ENCODE data around the gene CACNA1C.

The CACNA1C gene

GRCh38 chr12:2560356-2560755 lies 507.6 kb downstream of the CACNA1C start:
- in situ Hi-C loops (cut with MboI; ENCODE audit: low sequenced_read_pairs): no loop called here

DNA sequence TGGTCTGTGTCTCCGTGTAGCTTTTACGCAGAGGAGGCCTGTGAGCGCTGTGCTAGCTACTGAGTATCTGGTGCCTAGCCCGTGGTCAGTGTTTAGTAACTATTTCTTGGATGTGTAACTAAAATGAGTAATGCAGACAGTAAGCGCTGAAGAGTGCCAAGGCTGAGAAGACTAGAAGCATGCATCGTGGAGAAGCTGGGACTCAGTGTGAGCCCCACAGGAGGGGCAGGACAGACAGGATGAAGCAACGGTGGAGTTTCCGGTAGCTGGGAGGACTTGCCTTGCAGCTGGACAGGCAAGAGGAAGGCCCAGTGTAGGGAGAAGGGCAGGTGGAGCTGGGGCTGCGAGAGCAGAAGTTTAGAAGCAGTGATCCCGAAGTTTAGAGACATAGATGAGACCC lies 508.6 kb downstream of the CACNA1C start:
- in situ Hi-C loops (cut with MboI; ENCODE audit: low sequenced_read_pairs): no loop called here

DNA sequence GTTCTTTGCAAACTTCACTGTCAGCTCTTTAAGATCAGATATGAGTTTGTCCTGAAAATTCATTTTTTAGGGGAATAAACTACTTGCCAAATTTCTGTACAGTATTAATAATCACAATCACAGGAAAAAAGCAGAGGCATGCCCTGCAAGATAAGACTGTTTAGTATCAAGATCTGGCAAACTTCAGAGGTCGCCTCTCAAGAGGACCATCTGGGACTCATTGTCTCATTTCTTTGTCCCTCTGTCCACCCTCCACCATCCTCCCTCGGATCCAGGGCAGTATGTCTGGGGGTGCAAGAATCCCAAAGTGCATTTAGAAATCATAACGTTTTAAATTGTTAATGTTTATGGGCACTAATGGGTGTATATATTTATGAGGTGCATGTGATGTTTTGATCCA lies 509.6 kb downstream of the CACNA1C start:
- in situ Hi-C loops (cut with MboI; ENCODE audit: low sequenced_read_pairs): no loop called here

DNA sequence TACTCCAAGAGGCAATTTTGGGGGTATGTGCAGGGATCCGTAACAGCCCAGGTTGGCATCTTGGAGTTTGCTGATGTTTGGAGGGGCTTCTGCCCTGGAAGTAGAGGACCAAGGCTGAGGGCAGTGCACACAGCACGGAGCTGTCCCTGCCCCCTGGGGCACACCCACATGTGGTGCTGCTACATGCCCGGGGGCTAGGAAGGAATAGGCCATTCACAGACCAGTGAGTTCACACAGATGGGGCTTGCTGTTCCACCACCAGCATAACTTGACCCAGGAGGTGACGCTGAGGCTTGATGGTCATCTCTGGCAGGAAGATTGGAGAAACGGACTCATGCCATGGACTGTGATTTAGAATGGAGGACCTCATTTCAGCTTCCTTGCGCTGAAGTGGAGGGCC lies 510.9 kb downstream of the CACNA1C start:
- in situ Hi-C loops (cut with MboI; ENCODE audit: low sequenced_read_pairs): no loop called here

DNA sequence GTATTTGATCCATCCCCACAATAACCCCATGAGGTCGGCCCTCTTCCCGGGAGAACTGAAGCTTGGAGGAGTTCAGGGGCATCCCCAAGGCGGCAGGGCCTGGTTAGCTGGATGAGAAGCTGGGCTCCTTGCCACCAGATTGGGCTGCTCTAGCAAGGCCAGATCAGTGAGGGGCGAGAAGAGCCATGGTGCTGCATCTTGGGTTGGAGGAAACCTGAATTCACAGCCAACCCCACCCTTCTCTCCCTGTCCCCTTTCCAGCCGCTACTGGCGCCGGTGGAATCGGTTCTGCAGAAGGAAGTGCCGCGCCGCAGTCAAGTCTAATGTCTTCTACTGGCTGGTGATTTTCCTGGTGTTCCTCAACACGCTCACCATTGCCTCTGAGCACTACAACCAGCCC lies 513.4 kb downstream of the CACNA1C start:
- in situ Hi-C loops (cut with MboI; ENCODE audit: low sequenced_read_pairs): no loop called here

DNA sequence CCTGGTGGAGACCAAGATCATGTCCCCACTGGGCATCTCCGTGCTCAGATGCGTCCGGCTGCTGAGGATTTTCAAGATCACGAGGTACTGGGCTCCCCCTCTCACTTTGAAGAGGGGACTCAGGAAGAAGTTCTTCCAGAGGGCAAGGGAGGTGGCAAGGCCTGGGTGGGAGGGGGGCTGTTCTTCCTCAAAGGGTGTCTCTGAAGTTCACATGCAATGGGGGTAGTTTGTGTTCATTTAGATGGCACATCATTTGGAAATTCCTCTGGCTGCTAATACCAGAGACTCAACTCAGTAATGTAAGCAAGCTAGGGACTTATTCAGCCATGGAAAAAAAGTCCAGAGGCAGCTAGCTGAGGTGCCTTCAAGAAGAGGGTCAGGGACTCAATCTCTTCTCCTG lies 514.9 kb downstream of the CACNA1C start:
- in situ Hi-C loops (cut with MboI; ENCODE audit: low sequenced_read_pairs): no loop called here

GRCh38 chr12:2570562-2570961 lies 517.8 kb downstream of the CACNA1C start:
- in situ Hi-C loops (cut with MboI; ENCODE audit: low sequenced_read_pairs): no loop called here

- in situ Hi-C loops (cut with MboI; ENCODE audit: low sequenced_read_pairs): no loop called here
Measured at GRCh38 chr12:2574355-2574935, 521.7 kb downstream of the CACNA1C start.

- in situ Hi-C loops (cut with MboI; ENCODE audit: low sequenced_read_pairs): no loop called here
Measured at GRCh38 chr12:2575245-2575644, 522.5 kb downstream of the CACNA1C start.

GRCh38 chr12:2578211-2578610 lies 525.4 kb downstream of the CACNA1C start:
- in situ Hi-C loops (cut with MboI; ENCODE audit: low sequenced_read_pairs): no loop called here

DNA sequence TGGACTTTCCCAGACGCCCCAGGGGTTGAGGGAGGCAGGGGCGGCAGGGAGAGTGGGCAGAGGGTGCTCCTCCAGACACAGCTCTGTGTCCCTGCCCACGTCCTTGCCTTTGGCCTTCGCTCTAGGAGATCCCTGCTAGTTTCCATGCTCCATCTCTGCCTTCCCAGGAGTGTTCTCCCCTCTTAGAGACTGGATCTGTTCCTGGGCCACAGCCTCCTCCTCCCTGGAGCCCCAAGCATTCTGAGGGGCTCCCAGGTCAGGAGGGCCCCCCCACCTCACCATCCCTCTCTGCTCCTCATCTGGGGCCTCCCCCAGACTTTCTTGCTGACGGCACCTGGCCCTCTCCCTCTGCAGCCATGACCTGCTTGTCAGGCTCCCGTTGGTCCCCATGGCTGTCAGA lies 526.0 kb downstream of the CACNA1C start:
- in situ Hi-C loops (cut with MboI; ENCODE audit: low sequenced_read_pairs): no loop called here

DNA sequence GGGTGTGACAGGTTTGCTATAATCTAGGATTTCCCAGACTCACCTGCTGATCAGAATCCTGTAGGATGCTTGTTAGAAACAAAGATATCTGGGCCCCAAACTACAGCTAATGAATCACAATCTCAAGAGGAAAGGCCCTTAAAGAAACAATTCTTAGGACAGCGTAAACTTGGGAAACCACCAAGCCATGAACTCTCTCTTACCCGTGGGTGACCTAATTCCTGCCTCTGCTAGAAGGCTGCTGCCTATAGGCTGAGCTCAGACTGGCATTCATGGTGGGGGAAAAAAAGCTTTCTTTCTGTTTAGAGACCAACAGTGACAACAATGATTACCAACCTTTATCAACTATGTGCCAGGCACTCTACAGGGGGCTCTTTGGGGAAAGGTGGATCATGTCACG lies 528.0 kb downstream of the CACNA1C start:
- in situ Hi-C loops (cut with MboI; ENCODE audit: low sequenced_read_pairs): no loop called here

GRCh38 chr12:2581293-2582045 lies 528.7 kb downstream of the CACNA1C start:
- in situ Hi-C loops (cut with MboI; ENCODE audit: low sequenced_read_pairs): no loop called here

- in situ Hi-C loops (cut with MboI; ENCODE audit: low sequenced_read_pairs): no loop called here
Measured at GRCh38 chr12:2582631-2583030, 529.8 kb downstream of the CACNA1C start.

DNA sequence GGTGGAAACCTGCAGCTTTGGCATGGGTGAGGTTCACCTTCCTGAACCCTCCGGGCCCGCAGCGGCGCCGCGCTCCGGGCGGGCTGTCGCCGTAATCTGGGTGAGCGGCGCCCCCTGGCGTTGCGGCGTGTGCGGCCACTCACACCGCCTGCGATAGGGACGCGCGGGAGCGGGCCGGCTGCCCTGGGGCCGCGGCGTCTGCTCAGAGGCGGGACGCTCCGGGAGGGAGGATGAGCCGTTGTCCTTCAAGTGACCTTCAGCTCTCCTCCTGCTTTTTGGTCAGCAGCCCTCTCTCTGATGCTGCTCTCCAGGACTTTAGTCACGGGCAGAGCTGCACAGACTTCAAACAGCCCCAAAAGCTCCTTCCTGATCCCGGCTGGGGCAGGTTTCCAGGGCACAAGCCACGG lies 530.3 kb downstream of the CACNA1C start:
- in situ Hi-C loops (cut with MboI; ENCODE audit: low sequenced_read_pairs): no loop called here

DNA sequence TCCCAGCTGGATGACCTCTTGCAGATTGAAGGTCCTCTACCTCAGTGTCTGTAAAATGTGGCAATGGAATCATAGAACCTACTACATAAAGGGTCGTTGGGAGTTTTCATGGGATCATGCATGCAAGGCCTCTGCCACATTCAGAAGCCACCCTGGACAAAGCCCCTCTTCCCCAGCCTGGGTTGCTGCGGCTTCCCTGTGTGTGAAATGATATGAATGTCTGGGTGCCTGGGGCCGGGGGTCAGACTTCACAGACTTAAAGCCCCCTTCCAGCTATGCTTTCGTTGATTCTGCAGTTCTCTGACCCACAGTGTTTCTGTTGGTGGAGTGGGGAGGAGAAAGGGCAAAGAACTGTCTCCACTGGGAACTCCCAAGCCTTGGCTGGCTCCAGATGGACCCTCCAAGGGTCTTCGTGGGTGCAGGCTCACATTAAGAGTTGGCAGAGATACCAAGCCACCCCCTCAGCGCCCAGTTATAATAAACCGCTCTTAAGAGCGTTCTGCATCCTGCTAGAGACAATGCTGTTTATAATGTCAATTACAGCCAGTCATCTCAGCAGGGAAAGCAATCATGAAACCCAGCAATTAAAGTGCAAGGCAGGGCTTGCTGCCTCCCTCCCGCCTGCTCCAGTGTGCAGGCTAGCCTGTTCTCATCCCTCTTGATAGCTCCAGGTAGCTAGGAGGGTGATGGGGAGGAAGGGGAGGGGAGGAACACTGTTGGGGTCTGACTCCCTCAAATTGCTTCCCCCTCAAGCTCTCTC lies 531.0 kb downstream of the CACNA1C start:
- in situ Hi-C loops (cut with MboI; ENCODE audit: low sequenced_read_pairs): no loop called here

DNA sequence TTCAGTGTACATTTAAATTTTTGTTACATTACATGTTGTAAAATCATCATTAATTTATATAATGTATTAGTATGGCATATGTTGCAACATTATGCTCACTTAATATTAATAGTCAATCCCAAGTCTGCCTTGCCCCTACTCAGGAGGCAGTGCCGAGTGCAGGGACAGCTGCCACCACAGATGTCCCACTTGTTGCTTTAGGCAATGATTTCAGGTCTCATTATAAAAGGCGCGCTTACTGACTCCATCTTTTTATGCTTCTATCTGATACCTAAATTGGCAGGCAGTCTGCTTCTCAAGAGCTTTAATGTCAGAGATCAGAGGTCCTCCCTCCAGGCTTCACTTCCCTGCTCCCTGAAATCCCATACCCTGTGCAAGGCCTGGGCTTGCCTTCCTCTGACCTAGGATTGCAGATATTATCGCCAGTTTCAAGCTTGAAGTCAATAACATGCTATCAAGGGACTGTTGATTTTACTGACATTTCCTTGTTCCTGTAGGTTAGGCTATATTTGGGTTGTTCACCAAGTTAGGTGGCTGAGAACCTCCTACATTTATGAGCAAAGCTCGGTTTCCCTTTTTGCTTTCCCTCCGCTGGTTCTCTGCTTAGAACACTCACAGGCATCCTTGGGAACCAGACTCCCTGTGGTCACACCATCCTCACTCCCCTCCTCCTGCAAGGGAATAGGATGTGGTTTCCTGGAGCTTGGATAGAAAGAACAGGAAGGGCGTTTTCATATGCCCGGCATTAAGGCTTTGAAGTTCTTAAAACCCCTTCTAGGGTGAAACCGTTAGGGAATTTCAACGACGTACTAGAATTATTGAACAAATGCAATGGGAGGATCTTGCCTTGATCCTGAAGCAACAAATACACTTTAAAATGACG lies 533.6 kb downstream of the CACNA1C start:
- in situ Hi-C loops (cut with MboI; ENCODE audit: low sequenced_read_pairs): no loop called here

GRCh38 chr12:2588345-2588744 lies 535.6 kb downstream of the CACNA1C start:
- in situ Hi-C loops (cut with MboI; ENCODE audit: low sequenced_read_pairs): no loop called here

DNA sequence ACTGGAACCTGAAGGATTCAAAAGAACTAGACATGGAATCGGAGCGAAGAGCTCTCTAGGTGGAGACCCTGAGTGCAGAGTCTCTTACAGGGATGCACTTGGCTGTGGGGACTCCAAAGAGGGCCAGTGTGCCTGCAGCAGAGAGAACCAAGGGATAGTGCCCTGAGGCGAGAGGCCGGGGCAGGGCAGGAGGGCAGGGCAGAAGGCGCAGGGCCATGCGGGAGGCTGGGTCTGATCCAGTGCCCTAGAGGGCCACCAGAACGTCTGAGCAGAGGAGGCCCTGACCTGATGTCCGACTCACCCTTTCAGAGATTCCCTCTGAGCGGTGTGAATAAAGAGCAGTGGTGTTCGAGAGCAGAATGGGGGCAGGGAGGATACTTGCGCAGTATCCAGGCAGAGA lies 536.6 kb downstream of the CACNA1C start:
- in situ Hi-C loops (cut with MboI; ENCODE audit: low sequenced_read_pairs): no loop called here

GRCh38 chr12:2593045-2593444 lies 540.3 kb downstream of the CACNA1C start:
- in situ Hi-C loops (cut with MboI; ENCODE audit: low sequenced_read_pairs): no loop called here

DNA sequence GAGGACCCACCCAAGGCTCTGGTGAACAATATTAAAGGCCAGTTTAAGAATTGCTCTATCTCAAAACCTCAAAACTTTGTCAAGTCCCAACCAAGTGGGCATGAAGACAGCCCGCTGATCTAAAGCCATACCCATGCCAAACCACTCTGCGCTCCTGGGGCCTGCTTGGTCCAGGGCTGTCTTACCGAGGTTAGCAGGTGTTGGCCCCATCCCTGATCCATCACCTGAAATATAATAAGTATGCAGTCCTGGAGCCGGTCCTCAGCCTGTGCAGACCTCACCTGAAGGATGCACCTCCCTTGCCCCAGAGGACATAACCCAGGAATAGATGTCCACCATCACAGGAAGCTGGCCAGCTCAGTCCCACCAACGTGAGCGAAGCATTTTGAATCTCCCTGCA lies 543.7 kb downstream of the CACNA1C start:
- in situ Hi-C loops (cut with MboI; ENCODE audit: low sequenced_read_pairs): no loop called here

All from hTERT RPE-1 (cell line).